ENCODE measurements around the gene SNRNP200.

SNRNP200 gene

GRCh38 chr2:96347395-96347794, 42.0 kb upstream of the SNRNP200 start:
- no peaks in the 10 kb centered on the region for H3K27me3 ChIP-seq (ENCODE audit: insufficient read depth, poor library complexity, severe bottlenecking)
- TF ChIP-seq CTCF (IDR thresholded peaks at IDR 0.05; ENCODE audit: poor library complexity, severe bottlenecking), result no peak
- peaks cover 79% of the 10 kb centered on the region for H3K36me3 ChIP-seq (ENCODE audit: low read depth)
- no peak overlapping the region for H3K4me3 ChIP-seq (ENCODE audit: severe bottlenecking)
- no peaks in the 10 kb centered on the region for H3K9me3 ChIP-seq (ENCODE audit: severe bottlenecking)
- ATAC-seq (ENCODE audit: low read depth) (no peak), DNase-seq (ENCODE audit: low spot score) (no peak)
- H3K27ac ChIP-seq (ENCODE audit: poor library complexity, severe bottlenecking), result no peak overlapping the region
- no peaks in the 10 kb centered on the region for H3K4me1 ChIP-seq (ENCODE audit: insufficient read depth, poor library complexity, severe bottlenecking)

- Histone ChIP-seq H3K4me3 (ENCODE audit: severe bottlenecking) (no peak overlapping the region), H3K36me3 (ENCODE audit: low read depth) (peaks cover 83% of the 10 kb centered on the region), H3K27ac (ENCODE audit: poor library complexity, severe bottlenecking) (no peak overlapping the region), H3K9me3 (ENCODE audit: severe bottlenecking) (no peaks in the 10 kb centered on the region), H3K27me3 (ENCODE audit: insufficient read depth, poor library complexity, severe bottlenecking) (no peaks in the 10 kb centered on the region), H3K4me1 (ENCODE audit: insufficient read depth, poor library complexity, severe bottlenecking) (no peaks in the 10 kb centered on the region)
- DNase-seq (ENCODE audit: low spot score), result no peak
- no peak for ATAC-seq (ENCODE audit: low read depth)
- no peak for TF ChIP-seq CTCF (IDR thresholded peaks at IDR 0.05; ENCODE audit: poor library complexity, severe bottlenecking)
Measured at GRCh38 chr2:96345868-96346462, 40.6 kb upstream of the SNRNP200 start.

GRCh38 chr2:96345438-96345837, 40.1 kb upstream of the SNRNP200 start:
- Histone ChIP-seq H3K27me3 (ENCODE audit: insufficient read depth, poor library complexity, severe bottlenecking) (no peaks in the 10 kb centered on the region), H3K36me3 (ENCODE audit: low read depth) (peaks cover 83% of the 10 kb centered on the region), H3K9me3 (ENCODE audit: severe bottlenecking) (no peaks in the 10 kb centered on the region), H3K4me1 (ENCODE audit: insufficient read depth, poor library complexity, severe bottlenecking) (no peaks in the 10 kb centered on the region), H3K4me3 (ENCODE audit: severe bottlenecking) (no peak overlapping the region), H3K27ac (ENCODE audit: poor library complexity, severe bottlenecking) (no peak overlapping the region)
- ATAC-seq (ENCODE audit: low read depth) (peak; percentile 27; the same call in 2 of the 3 replicates), DNase-seq (ENCODE audit: low spot score) (no peak)
- no peak for TF ChIP-seq CTCF (IDR thresholded peaks at IDR 0.05; ENCODE audit: poor library complexity, severe bottlenecking)

GRCh38 chr2:96344011-96344410, 38.7 kb upstream of the SNRNP200 start:
- Histone ChIP-seq H3K4me1 (ENCODE audit: insufficient read depth, poor library complexity, severe bottlenecking) (peaks cover 3% of the 10 kb centered on the region), H3K27ac (ENCODE audit: poor library complexity, severe bottlenecking) (no peak overlapping the region), H3K36me3 (ENCODE audit: low read depth) (peaks cover 69% of the 10 kb centered on the region)

More at GRCh38 chr2:96344011-96344410, 38.7 kb upstream of the SNRNP200 start:
- H3K4me3 ChIP-seq (ENCODE audit: severe bottlenecking), result no peak overlapping the region
- no peak for TF ChIP-seq CTCF (IDR thresholded peaks at IDR 0.05; ENCODE audit: poor library complexity, severe bottlenecking)
- ATAC-seq (ENCODE audit: low read depth) (no peak), DNase-seq (ENCODE audit: low spot score) (no peak)
- no peaks in the 10 kb centered on the region for H3K27me3 ChIP-seq (ENCODE audit: insufficient read depth, poor library complexity, severe bottlenecking)
- H3K9me3 ChIP-seq (ENCODE audit: severe bottlenecking), result no peaks in the 10 kb centered on the region
